Measurements from ENCODE around the gene ORAI1. TPM values are rescaled to one million over a fixed set of nuclear protein-coding genes. Genes with fewer than 3 reads are reported as not detected.
"Not testable (repeated sequence)": the region's sequence is repeated elsewhere in the genome, so short reads cannot be mapped to it uniquely, and the experiment has no call there.

ORAI1 gene
- total RNA-seq, 4 donors from 2014 or later = 7.1 to 17.7 (median 13.5) TPM

- 83% methylated on average over 5 of the region's 5 CpGs for WGBS
- Histone ChIP-seq H3K27me3 (peaks cover 0 to 5% (median 0%) of the 10 kb centered on the region in 4 donors), H3K9me3 (no peaks in the 10 kb centered on the region), H3K4me3 (peak overlapping the region; percentile 62 to 91 (median 80)), H3K27ac (replicated peaks in 1 of 4) (peak overlapping the region in 3 of 4 donors; percentile 84 to 98 (median 96)), H3K36me3 (no peaks in the 10 kb centered on the region), H3K4me1 (peaks cover 41 to 80% (median 76%) of the 10 kb centered on the region in 4 donors)
- TF ChIP-seq POLR2A (IDR thresholded peaks at IDR 0.05; ENCODE audit: low read depth) = no peak
- TF ChIP-seq EP300 (IDR thresholded peaks at IDR 0.05) = no peak
- TF ChIP-seq POLR2AphosphoS5 (IDR thresholded peaks at IDR 0.05) = no peak
- TF ChIP-seq CTCF (IDR thresholded peaks at IDR 0.05) = no peak
- intact Hi-C loops (cut with DNase I) = loop anchor here (5.0 kb wide), 2 partner anchors 44 to 59 kb away; no protein-coding TSS in a partner anchor
- DNase-seq (ENCODE audit: extremely low spot score) = no peak
Observed at GRCh38 chr12:121628536-121628935, 2.2 kb downstream of the ORAI1 start.

- peak overlapping the region in 1 of 4 donors; percentile 34 for H3K27ac ChIP-seq (replicated peaks in 1 of 4)
- TF ChIP-seq EP300 (IDR thresholded peaks at IDR 0.05) (no peak), POLR2A (IDR thresholded peaks at IDR 0.05; ENCODE audit: low read depth) (no peak), CTCF (IDR thresholded peaks at IDR 0.05) (no peak), POLR2AphosphoS5 (IDR thresholded peaks at IDR 0.05) (no peak)
- peaks cover 0 to 5% (median 0%) of the 10 kb centered on the region in 4 donors for H3K27me3 ChIP-seq
- intact Hi-C loops (cut with DNase I) = no loop called here
- H3K4me3 ChIP-seq = no peak overlapping the region
- H3K36me3 ChIP-seq = no peaks in the 10 kb centered on the region
- H3K4me1 ChIP-seq = peaks cover 36 to 71% (median 66%) of the 10 kb centered on the region in 4 donors
- 86% methylated on average over 7 of the region's 7 CpGs for WGBS
- DNase-seq (ENCODE audit: extremely low spot score) = no peak
- H3K9me3 ChIP-seq = no peaks in the 10 kb centered on the region
Observed at GRCh38 chr12:121630791-121631355, 4.5 kb downstream of the ORAI1 start.

GRCh38 chr12:121632069-121632970 is 6.0 kb downstream of the ORAI1 start:
- Histone ChIP-seq H3K4me1 (peaks cover 36 to 69% (median 63%) of the 10 kb centered on the region in 4 donors), H3K27me3 (no peaks in the 10 kb centered on the region), H3K4me3 (no peak overlapping the region), H3K9me3 (no peaks in the 10 kb centered on the region), H3K36me3 (no peaks in the 10 kb centered on the region), H3K27ac (replicated peaks in 1 of 4) (peak overlapping the region in 2 of 4 donors; percentile 6 to 17)
- TF ChIP-seq CTCF (IDR thresholded peaks at IDR 0.05) = no peak
- TF ChIP-seq POLR2A (IDR thresholded peaks at IDR 0.05; ENCODE audit: low read depth) = no peak
- TF ChIP-seq POLR2AphosphoS5 (IDR thresholded peaks at IDR 0.05) = no peak
- no peak for TF ChIP-seq EP300 (IDR thresholded peaks at IDR 0.05)
- no peak for DNase-seq (ENCODE audit: extremely low spot score)
- intact Hi-C loops (cut with DNase I) = no loop called here
- 74% methylated on average over 11 of the region's 11 CpGs for WGBS

GRCh38 chr12:121633833-121634196 is 7.5 kb downstream of the ORAI1 start:
- peaks cover 27 to 68% (median 57%) of the 10 kb centered on the region in 4 donors for H3K4me1 ChIP-seq
- DNase-seq (ENCODE audit: extremely low spot score); H3K9me3 ChIP-seq; H3K4me3 ChIP-seq; H3K27ac ChIP-seq (replicated peaks in 1 of 4); intact Hi-C loops (cut with DNase I); H3K27me3 ChIP-seq; H3K36me3 ChIP-seq: not testable (repeated sequence)
- 91% methylated on average over 6 of the region's 11 CpGs for WGBS

GRCh38 chr12:121634836-121635235 is 8.5 kb downstream of the ORAI1 start:
- intact Hi-C loops (cut with DNase I) = no loop called here
- WGBS = 72% methylated on average over 12 of the region's 13 CpGs
- TF ChIP-seq EP300 (IDR thresholded peaks at IDR 0.05) (no peak), CTCF (IDR thresholded peaks at IDR 0.05) (no peak), POLR2A (IDR thresholded peaks at IDR 0.05; ENCODE audit: low read depth) (no peak), POLR2AphosphoS5 (IDR thresholded peaks at IDR 0.05) (no peak)
- no peak for DNase-seq (ENCODE audit: extremely low spot score)
- H3K27ac ChIP-seq (replicated peaks in 1 of 4) = no peak overlapping the region
- H3K36me3 ChIP-seq = no peaks in the 10 kb centered on the region
- H3K27me3 ChIP-seq = no peaks in the 10 kb centered on the region
- no peak overlapping the region for H3K4me3 ChIP-seq
- H3K4me1 ChIP-seq = peaks cover 19 to 59% (median 47%) of the 10 kb centered on the region in 4 donors
- H3K9me3 ChIP-seq = no peaks in the 10 kb centered on the region
